GM12891 (cell line): ENCODE results near the gene ENTHD1.

Experiments
- DNase-seq: peaks from one replicate; pipeline ENCODE4 v3.0.0; 2011; ENCODE audit warnings: low spot score; ENCODE audit not compliant: insufficient read length
- FAIRE-seq: peaks from 2 replicates; lab custom pipeline; 2011; peaks lifted over from hg19 to GRCh38; lab: Jason Lieb, UNC
- PAX5 ChIP-seq: IDR thresholded peaks from 2 replicates; pipeline ENCODE4 v1.6.1; 2011; ENCODE audit warnings: low read length, moderate library complexity, mild to moderate bottlenecking; ENCODE audit not compliant: insufficient read depth, severe bottlenecking
- POLR2A ChIP-seq: IDR thresholded peaks from 2 replicates; pipeline ENCODE4 v1.6.1; 2011; ENCODE audit warnings: low read depth, low read length, control low read depth
- POLR2AphosphoS5 ChIP-seq: IDR thresholded peaks from 2 replicates; pipeline ENCODE4 v1.6.1; 2011; ENCODE audit warnings: low read depth, low read length, control low read depth
- POU2F2 ChIP-seq: IDR thresholded peaks from 2 replicates; pipeline ENCODE4 v1.6.1; 2011; ENCODE audit warnings: low read depth, mild to moderate bottlenecking, control low read depth, low read length, moderate library complexity
- SPI1 ChIP-seq: IDR thresholded peaks from 2 replicates; pipeline ENCODE4 v1.6.1; 2011; ENCODE audit warnings: low read depth, low read length, control low read depth
- TAF1 ChIP-seq: IDR thresholded peaks from 2 replicates; pipeline ENCODE4 v1.6.1; 2011; ENCODE audit warnings: low read depth, low read length, control low read depth

ENTHD1 gene

DNA sequence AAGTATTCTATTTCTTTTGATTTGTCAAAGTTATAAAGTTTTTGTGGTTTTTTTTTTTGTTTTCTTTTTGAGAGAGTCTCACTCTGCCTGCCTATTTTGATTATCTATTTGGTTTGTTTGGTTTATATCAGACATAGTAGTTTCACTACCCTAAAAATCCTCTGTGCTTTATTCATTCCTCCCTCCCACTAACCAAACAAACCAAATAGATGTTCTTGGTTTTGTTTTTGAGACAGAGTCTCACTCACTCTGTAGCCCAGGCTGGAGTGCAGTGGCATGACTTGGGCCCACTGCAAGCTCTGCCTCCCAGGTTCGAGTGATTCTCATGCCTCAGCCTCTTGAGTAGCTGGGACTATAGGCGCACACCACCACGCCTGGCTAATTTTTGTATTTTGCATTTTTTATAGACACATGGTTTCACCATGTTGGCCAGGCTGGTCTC lies 67.9 kb downstream of the ENTHD1 start:
- TF ChIP-seq SPI1 (peak; percentile 90), TAF1 (no peak), PAX5 (no peak), POU2F2 (no peak)
- DNase-seq (no peak), FAIRE-seq (peak; percentile 88)

DNA sequence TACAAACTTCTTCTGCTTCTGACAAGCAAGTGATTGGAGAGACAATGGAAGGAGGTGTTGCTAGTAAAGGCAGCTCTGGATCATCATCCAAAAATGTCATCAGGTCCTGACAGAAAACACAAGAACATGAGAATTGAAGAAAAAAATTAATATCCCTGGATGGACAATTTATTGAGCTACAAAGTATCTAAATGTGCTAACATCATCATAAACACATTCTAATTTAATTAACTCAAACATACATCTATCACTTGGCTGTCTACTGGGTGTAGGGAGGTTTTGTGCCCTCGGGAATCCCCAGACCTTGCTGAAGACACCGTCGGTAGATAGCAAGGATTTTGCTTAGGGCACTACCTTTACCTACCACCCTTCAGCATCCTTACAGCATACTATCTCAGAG lies 72.6 kb downstream of the ENTHD1 start:
- DNase-seq (no peak), FAIRE-seq (no peak)
- TF ChIP-seq POLR2AphosphoS5: no peak
- TF ChIP-seq PAX5: no peak
- no peak for TF ChIP-seq SPI1
- TF ChIP-seq POLR2A: no peak
- TF ChIP-seq TAF1: no peak
- TF ChIP-seq POU2F2: no peak

- no peak for DNase-seq
Observed at GRCh38 chr22:39820256-39820655, 73.3 kb downstream of the ENTHD1 start.

GRCh38 chr22:39819429-39819828 lies 74.1 kb downstream of the ENTHD1 start:
- no peak for DNase-seq

More at GRCh38 chr22:39820256-39820655, 73.3 kb downstream of the ENTHD1 start:
- TF ChIP-seq POLR2A (no peak), POLR2AphosphoS5 (no peak), POU2F2 (no peak), SPI1 (no peak), PAX5 (no peak), TAF1 (no peak)
- FAIRE-seq: no peak

DNA sequence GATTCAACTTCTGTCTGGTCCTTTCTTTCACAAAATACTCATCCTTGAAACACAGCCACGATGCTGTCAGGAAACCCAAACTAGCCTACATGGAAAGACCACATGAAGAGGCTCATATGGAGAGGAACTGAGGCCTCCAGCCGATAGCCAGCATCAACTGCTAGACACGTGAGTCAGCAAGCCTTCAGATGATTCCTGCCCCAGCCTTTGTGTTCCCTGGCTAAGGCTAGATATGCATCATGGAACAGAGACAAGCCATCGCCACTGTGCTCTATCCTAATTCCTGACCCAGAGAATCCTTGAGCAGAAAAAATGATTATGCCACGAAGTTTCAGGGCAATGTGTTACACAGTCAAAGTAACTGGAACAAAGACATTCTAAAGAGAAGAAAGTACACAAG lies 75.5 kb downstream of the ENTHD1 start:
- DNase-seq (no peak), FAIRE-seq (no peak)
- TF ChIP-seq POLR2AphosphoS5 (no peak), POLR2A (no peak), SPI1 (no peak), PAX5 (no peak), POU2F2 (no peak), TAF1 (no peak)

More at GRCh38 chr22:39819429-39819828, 74.1 kb downstream of the ENTHD1 start:
- TF ChIP-seq TAF1: no peak
- TF ChIP-seq PAX5: no peak
- TF ChIP-seq POU2F2: no peak
- TF ChIP-seq POLR2A: no peak
- TF ChIP-seq POLR2AphosphoS5: no peak
- TF ChIP-seq SPI1: peak; percentile 71
- FAIRE-seq: no peak

- no peak for DNase-seq
- FAIRE-seq: no peak
- TF ChIP-seq SPI1 (0 out of 2 replicates have a peak, but pooled peaks have one; percentile 29), TAF1 (no peak)
Observed at GRCh38 chr22:39815932-39816331, 77.6 kb downstream of the ENTHD1 start.

DNA sequence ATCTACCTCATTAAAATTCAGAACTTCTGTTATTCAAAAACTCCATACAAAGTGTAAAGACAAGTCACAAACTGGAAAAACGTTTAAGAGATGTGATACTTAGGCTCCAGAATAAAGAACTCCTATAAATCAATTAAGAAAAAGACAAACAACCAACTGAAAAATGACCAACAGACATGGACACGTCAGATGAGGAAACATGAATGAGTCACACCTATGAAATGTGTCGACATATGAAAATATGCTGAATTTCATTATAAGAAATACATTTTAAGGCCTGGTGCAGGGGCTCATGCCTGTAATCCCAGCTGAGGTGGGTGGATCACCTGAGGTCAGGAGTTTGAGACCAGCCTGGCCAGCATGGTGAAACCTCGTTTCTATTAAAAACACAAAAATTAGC lies 78.7 kb downstream of the ENTHD1 start:
- no peak for FAIRE-seq
- no peak for DNase-seq
- TF ChIP-seq PAX5 (no peak), SPI1 (no peak), TAF1 (no peak), POLR2A (no peak), POLR2AphosphoS5 (no peak), POU2F2 (no peak)

GRCh38 chr22:39809772-39810557 lies 83.6 kb downstream of the ENTHD1 start:
- DNase-seq (no peak), FAIRE-seq (no peak)
- TF ChIP-seq PAX5: no peak
- TF ChIP-seq POU2F2: no peak
- no peak for TF ChIP-seq TAF1

- DNase-seq (no peak), FAIRE-seq (no peak)
- TF ChIP-seq POLR2A: no peak
- no peak for TF ChIP-seq POU2F2
- no peak for TF ChIP-seq SPI1
- TF ChIP-seq TAF1: no peak
- no peak for TF ChIP-seq POLR2AphosphoS5
- TF ChIP-seq PAX5: no peak
Observed at GRCh38 chr22:39808081-39808480, 85.5 kb downstream of the ENTHD1 start.

GRCh38 chr22:39806109-39806508 lies 87.5 kb downstream of the ENTHD1 start:
- TF ChIP-seq POLR2A (no peak), POU2F2 (no peak), PAX5 (no peak), TAF1 (no peak), POLR2AphosphoS5 (no peak), SPI1 (no peak; the same call in 1 of the 2 replicates)
- no peak for DNase-seq
- no peak for FAIRE-seq
